Ishikawa (cell line): ENCODE measurements around the gene NCOA7.

Source experiments
- CEBPB ChIP-seq: IDR thresholded peaks from 2 replicates; pipeline ENCODE4 v1.6.1; 2012
- CREB1 ChIP-seq: IDR thresholded peaks from 2 replicates; pipeline ENCODE4 v1.6.1; 2012; ENCODE audit warnings: low read depth
- EGR1 ChIP-seq: IDR thresholded peaks from 2 replicates; pipeline ENCODE4 v1.6.1; 2012
- EP300 ChIP-seq: IDR thresholded peaks from 2 replicates; pipeline ENCODE4 v1.6.1; 2012; ENCODE audit warnings: borderline replicate concordance
- FOXM1 ChIP-seq: IDR thresholded peaks from 2 replicates; pipeline ENCODE4 v1.6.1; 2012; ENCODE audit warnings: low read depth, borderline replicate concordance
- NFIC ChIP-seq: IDR thresholded peaks from 2 replicates; pipeline ENCODE4 v1.6.1; 2012
- RAD21 ChIP-seq: IDR thresholded peaks from 2 replicates; pipeline ENCODE4 v1.6.1; 2012; ENCODE audit warnings: low read depth
- TAF1 ChIP-seq: IDR thresholded peaks from 2 replicates; pipeline ENCODE4 v1.6.1; 2012; ENCODE audit warnings: low read depth, mild to moderate bottlenecking
- TCF12 ChIP-seq: IDR thresholded peaks from 2 replicates; pipeline ENCODE4 v1.6.1; 2012; ENCODE audit warnings: low read depth
- TEAD4 ChIP-seq: IDR thresholded peaks from 2 replicates; pipeline ENCODE4 v1.6.1; 2012
- YY1 ChIP-seq: IDR thresholded peaks from 2 replicates; pipeline ENCODE4 v1.6.1; 2012; ENCODE audit warnings: low read depth
- ZBTB7A ChIP-seq: IDR thresholded peaks from 2 replicates; pipeline ENCODE4 v1.6.1; 2012; ENCODE audit warnings: low read depth
- TF ChIP-seq, protein P1 (sequence below): IDR thresholded peaks from 2 replicates; pipeline ENCODE4 v1.6.1; 2012
- TF ChIP-seq, protein P2 (sequence below): IDR thresholded peaks from 2 replicates; pipeline ENCODE4 v1.6.1; 2012; ENCODE audit warnings: low read depth, mild to moderate bottlenecking
- TF ChIP-seq, protein P3 (sequence below): IDR thresholded peaks from 2 replicates; pipeline ENCODE4 v1.6.1; 2012

Gene NCOA7

DNA sequence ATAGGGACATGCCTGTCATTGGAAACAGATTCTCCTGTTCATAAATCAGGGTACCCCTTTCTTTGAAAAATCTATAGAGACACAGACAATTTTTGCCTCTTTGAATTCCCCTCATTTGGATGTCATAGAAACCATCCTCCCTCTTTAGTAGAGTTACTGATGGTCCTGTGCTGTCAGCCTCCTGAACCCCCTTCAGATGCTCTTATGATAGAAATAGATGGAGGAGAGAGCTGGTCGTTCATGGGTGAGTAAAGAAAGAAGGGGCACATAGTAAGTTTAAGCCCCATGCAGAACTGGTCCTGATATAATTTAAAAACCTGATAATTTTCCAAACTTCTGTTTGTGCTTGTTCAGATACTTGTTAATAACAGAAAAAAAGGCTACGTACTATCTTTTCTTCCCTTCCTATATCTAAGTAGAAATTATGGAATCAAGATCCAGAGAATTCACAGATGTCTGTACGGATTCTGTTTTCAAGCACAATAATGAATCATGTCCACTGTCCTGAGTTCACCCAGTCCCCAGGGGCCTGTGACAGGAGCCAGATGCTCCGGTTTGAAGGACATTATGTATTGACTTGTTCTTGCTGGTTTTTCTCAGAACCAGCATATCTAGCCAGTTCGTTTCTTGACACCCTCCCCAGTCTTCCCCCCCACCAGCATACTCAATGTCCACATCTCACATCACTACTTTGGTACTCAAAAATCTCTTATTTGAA lies 78.1 kb downstream of the NCOA7 start:
- TF ChIP-seq CEBPB (no peak), TAF1 (no peak), NFIC (no peak), CREB1 (no peak), TEAD4 (no peak), RAD21 (no peak), FOXM1 (no peak), EGR1 (no peak), TCF12 (no peak), EP300 (no peak), YY1 (no peak), ZBTB7A (no peak)
- TF ChIP-seq, protein P1, sequence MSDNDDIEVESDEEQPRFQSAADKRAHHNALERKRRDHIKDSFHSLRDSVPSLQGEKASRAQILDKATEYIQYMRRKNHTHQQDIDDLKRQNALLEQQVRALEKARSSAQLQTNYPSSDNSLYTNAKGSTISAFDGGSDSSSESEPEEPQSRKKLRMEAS, result no peak
- TF ChIP-seq, protein P2, sequence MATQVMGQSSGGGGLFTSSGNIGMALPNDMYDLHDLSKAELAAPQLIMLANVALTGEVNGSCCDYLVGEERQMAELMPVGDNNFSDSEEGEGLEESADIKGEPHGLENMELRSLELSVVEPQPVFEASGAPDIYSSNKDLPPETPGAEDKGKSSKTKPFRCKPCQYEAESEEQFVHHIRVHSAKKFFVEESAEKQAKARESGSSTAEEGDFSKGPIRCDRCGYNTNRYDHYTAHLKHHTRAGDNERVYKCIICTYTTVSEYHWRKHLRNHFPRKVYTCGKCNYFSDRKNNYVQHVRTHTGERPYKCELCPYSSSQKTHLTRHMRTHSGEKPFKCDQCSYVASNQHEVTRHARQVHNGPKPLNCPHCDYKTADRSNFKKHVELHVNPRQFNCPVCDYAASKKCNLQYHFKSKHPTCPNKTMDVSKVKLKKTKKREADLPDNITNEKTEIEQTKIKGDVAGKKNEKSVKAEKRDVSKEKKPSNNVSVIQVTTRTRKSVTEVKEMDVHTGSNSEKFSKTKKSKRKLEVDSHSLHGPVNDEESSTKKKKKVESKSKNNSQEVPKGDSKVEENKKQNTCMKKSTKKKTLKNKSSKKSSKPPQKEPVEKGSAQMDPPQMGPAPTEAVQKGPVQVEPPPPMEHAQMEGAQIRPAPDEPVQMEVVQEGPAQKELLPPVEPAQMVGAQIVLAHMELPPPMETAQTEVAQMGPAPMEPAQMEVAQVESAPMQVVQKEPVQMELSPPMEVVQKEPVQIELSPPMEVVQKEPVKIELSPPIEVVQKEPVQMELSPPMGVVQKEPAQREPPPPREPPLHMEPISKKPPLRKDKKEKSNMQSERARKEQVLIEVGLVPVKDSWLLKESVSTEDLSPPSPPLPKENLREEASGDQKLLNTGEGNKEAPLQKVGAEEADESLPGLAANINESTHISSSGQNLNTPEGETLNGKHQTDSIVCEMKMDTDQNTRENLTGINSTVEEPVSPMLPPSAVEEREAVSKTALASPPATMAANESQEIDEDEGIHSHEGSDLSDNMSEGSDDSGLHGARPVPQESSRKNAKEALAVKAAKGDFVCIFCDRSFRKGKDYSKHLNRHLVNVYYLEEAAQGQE, result no peak
- TF ChIP-seq, protein P3, sequence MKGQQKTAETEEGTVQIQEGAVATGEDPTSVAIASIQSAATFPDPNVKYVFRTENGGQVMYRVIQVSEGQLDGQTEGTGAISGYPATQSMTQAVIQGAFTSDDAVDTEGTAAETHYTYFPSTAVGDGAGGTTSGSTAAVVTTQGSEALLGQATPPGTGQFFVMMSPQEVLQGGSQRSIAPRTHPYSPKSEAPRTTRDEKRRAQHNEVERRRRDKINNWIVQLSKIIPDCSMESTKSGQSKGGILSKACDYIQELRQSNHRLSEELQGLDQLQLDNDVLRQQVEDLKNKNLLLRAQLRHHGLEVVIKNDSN, result no peak

DNA sequence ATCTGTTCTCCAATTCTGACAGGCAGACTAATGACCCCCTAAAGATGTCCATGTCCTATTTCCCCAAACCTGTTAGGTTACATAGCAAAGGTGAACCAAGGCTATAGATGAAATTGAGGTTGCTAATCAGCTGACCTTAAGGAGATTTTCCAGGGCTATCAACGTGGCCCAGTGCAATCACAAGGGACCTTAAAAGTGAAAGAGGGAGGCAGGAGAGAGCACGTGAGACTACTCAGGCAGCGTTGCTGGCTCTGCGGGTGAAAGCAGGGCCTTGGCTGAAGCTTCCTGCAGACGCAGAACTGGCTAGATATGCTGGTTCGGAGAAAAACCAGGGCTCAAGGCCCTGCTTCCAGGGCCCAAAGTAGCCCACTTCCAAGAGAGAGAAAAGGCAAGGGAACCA lies 78.7 kb downstream of the NCOA7 start:
- TF ChIP-seq, protein P3, result no peak
- TF ChIP-seq EP300 (no peak), NFIC (no peak), TEAD4 (no peak), CREB1 (no peak), FOXM1 (no peak), ZBTB7A (no peak), CEBPB (no peak), YY1 (no peak), TAF1 (no peak), TCF12 (no peak)
- TF ChIP-seq, protein P1, result no peak

DNA sequence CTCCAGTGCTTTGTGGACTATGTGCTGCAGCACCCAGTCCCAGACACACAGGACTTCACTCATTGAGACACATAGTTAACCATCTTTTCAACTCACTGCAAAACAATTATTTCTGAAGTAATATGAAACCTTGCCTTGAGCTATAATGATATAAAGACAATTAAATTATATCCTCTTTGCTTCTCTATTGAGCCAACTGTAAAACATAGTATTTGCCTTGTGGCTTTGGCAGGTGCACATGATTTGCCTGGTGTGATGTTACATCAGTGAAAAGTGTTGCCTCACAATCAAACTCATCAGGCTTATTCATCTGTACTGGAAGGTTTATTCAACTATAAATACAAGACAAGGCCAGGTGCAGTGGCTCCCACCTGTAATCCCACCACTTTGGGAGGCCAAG lies 80.6 kb downstream of the NCOA7 start:
- TF ChIP-seq TAF1 (no peak), RAD21 (no peak), YY1 (no peak)

DNA sequence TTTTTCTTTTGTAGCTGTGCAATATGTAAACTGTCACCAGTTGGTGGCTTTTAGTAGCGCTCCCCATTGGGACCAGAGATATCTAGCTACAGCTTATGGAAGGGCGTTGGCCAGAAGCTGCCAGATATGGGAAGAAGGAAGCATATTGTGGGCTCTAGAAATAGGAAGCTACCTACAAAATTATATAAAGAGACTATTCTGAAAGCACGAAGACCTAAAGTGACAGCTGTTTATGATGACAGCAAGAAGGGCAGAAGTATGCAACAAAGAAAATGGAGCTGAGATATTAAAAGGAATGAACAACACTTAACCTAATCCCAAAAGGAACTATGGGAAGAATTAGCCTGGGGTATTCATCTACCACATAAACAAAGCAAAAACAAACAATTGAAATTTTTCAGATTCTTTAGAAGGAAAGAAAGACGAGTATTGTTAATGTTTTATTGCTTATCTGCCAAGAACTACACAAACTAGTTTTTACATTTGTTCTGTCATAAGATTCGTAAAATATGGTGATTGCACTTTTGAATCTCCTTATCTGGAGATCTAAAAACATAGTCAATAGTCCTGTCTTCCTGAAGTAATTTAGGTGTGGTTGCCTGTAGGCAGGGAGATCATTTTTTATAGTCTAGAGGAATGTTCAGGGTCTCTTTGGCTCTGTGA lies 81.6 kb downstream of the NCOA7 start:
- TF ChIP-seq, protein P2, result no peak
- TF ChIP-seq, protein P3, result no peak
- TF ChIP-seq TCF12 (no peak), ZBTB7A (no peak), RAD21 (no peak), EGR1 (no peak), NFIC (no peak), TAF1 (no peak)

DNA sequence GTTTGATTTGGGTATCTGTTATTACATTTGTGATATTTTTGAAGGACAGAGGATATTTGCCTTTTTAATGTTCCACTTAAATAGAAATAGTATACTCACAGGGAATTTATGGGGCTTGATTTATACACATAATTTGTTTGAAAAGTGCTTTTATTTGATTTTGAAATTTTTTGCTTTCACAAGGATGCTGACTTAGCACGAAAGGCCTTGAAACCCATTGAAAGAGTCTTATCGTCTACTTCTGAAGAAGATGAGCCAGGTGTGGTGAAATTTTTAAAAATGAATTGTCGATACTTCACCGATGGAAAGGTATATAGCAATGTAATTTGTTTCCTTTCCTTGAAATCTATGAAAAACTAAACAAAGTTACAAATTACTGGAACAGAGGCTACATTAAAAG lies 91.5 kb downstream of the NCOA7 start:
- TF ChIP-seq TAF1, result no peak
- no peak for TF ChIP-seq ZBTB7A
- TF ChIP-seq TCF12, result no peak
- TF ChIP-seq EGR1, result no peak
- TF ChIP-seq EP300, result no peak
- TF ChIP-seq, protein P2, result no peak
- TF ChIP-seq, protein P3, result no peak
- no peak for TF ChIP-seq CEBPB
- no peak for TF ChIP-seq FOXM1
- no peak for TF ChIP-seq CREB1
